ENCODE data around the gene ANXA10. TPM values are rescaled to one million over a fixed set of nuclear protein-coding genes. Genes with fewer than 3 reads are reported as not detected.

Gene ANXA10
- total and polyA plus RNA-seq, 2 of the 8 experiments (the other 6 are each of a cell fraction or from before 2014, with no cell fraction given): not detected

- TF ChIP-seq CHD7 (IDR thresholded peaks at IDR 0.05; ENCODE audit: insufficient replicate concordance, low read length): no peak
- TF ChIP-seq KDM5A (IDR thresholded peaks at IDR 0.05; ENCODE audit: low read length): no peak
- no peak for TF ChIP-seq RBBP5 (IDR thresholded peaks at IDR 0.05; ENCODE audit: borderline replicate concordance, low read depth, low read length)
- TF ChIP-seq EZH2 (IDR thresholded peaks at IDR 0.05; ENCODE audit: low read depth, low read length, severe bottlenecking): no peak
Measured at GRCh38 chr4:168118116-168118655, 25.8 kb downstream of the ANXA10 start (continued).

All from H1 (cell line).